ENCODE data around the gene TK2.

TK2 gene

GRCh38 chr16:66552286-66553177, 2.6 kb upstream of the TK2 start, which contains the start of gene CKLF:
Gene CKLF (plus strand): TSS chr16:66552576. CDS start chr16:66552716, 140 bp downstream.
- no peak for TF ChIP-seq CTCF (IDR thresholded peaks at IDR 0.05; ENCODE audit: insufficient read depth, low read length, poor library complexity, severe bottlenecking)
- Histone ChIP-seq H3K27me3 (replicated peaks; ENCODE audit: control insufficient read depth, insufficient read depth, low read length) (no peaks in the 10 kb centered on the region), H3K4me3 (replicated peaks; ENCODE audit: low read depth, low read length) (peak within 1 kb of the TSS; percentile 66), H3K36me3 (ENCODE audit: control insufficient read depth, insufficient read depth, low read length) (no peaks in the 10 kb centered on the region)
- peak; percentile 98 for DNase-seq (ENCODE audit: extremely low read depth, insufficient read length)

GRCh38 chr16:66551788-66552285, 1.9 kb upstream of the TK2 start:
- no peaks in the 10 kb centered on the region for H3K27me3 ChIP-seq (replicated peaks; ENCODE audit: control insufficient read depth, insufficient read depth, low read length)
- H3K36me3 ChIP-seq (ENCODE audit: control insufficient read depth, insufficient read depth, low read length), result no peaks in the 10 kb centered on the region
- H3K4me3 ChIP-seq (replicated peaks; ENCODE audit: low read depth, low read length), result peak overlapping the region; percentile 66
- no peak for TF ChIP-seq CTCF (IDR thresholded peaks at IDR 0.05; ENCODE audit: insufficient read depth, low read length, poor library complexity, severe bottlenecking)
- no peak for DNase-seq (ENCODE audit: extremely low read depth, insufficient read length)

- peak; percentile 30 for TF ChIP-seq CTCF (IDR thresholded peaks at IDR 0.05; ENCODE audit: insufficient read depth, low read length, poor library complexity, severe bottlenecking)
- Histone ChIP-seq H3K27me3 (replicated peaks; ENCODE audit: control insufficient read depth, insufficient read depth, low read length) (no peaks in the 10 kb centered on the region), H3K4me3 (replicated peaks; ENCODE audit: low read depth, low read length) (no peak overlapping the region), H3K36me3 (ENCODE audit: control insufficient read depth, insufficient read depth, low read length) (no peaks in the 10 kb centered on the region)
- peak; percentile 45 for DNase-seq (ENCODE audit: extremely low read depth, insufficient read length)
Observed at GRCh38 chr16:66551348-66551759, 1.4 kb upstream of the TK2 start.

GRCh38 chr16:66548868-66549267, 1.1 kb downstream of the TK2 start:
- Histone ChIP-seq H3K27me3 (replicated peaks; ENCODE audit: control insufficient read depth, insufficient read depth, low read length) (no peaks in the 10 kb centered on the region), H3K4me3 (replicated peaks; ENCODE audit: low read depth, low read length) (no peak overlapping the region), H3K36me3 (ENCODE audit: control insufficient read depth, insufficient read depth, low read length) (no peaks in the 10 kb centered on the region)
- DNase-seq (ENCODE audit: extremely low read depth, insufficient read length), result no peak
- no peak for TF ChIP-seq CTCF (IDR thresholded peaks at IDR 0.05; ENCODE audit: insufficient read depth, low read length, poor library complexity, severe bottlenecking)

- H3K36me3 ChIP-seq (ENCODE audit: control insufficient read depth, insufficient read depth, low read length), result no peaks in the 10 kb centered on the region
- TF ChIP-seq CTCF (IDR thresholded peaks at IDR 0.05; ENCODE audit: insufficient read depth, low read length, poor library complexity, severe bottlenecking), result no peak
- H3K4me3 ChIP-seq (replicated peaks; ENCODE audit: low read depth, low read length), result no peak overlapping the region
- no peaks in the 10 kb centered on the region for H3K27me3 ChIP-seq (replicated peaks; ENCODE audit: control insufficient read depth, insufficient read depth, low read length)
- DNase-seq (ENCODE audit: extremely low read depth, insufficient read length), result no peak
Observed at GRCh38 chr16:66548068-66548467, 1.9 kb downstream of the TK2 start.

Data from GM06990 (cell line).